ENCODE results near the gene ACADL.

DNA sequence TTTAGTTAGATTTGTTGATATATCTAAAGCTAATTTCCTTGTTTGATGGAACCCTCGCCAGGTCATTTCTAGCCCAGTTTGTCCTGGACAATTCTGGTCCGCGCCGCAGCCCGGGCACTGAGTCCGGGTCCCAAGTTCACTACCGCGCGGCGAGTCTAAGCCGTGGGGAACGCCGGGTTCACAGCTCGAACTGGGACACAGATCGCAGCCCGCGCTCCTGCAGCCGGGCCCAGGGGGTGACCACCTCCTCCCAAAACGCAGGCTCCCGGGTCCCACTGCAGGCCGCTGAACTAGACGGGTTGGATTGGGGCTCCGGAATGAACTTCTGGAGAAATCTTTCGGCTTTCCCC lies 681 bp downstream of the ACADL start:
- TF ChIP-seq, protein P1, sequence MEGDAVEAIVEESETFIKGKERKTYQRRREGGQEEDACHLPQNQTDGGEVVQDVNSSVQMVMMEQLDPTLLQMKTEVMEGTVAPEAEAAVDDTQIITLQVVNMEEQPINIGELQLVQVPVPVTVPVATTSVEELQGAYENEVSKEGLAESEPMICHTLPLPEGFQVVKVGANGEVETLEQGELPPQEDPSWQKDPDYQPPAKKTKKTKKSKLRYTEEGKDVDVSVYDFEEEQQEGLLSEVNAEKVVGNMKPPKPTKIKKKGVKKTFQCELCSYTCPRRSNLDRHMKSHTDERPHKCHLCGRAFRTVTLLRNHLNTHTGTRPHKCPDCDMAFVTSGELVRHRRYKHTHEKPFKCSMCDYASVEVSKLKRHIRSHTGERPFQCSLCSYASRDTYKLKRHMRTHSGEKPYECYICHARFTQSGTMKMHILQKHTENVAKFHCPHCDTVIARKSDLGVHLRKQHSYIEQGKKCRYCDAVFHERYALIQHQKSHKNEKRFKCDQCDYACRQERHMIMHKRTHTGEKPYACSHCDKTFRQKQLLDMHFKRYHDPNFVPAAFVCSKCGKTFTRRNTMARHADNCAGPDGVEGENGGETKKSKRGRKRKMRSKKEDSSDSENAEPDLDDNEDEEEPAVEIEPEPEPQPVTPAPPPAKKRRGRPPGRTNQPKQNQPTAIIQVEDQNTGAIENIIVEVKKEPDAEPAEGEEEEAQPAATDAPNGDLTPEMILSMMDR (IDR thresholded peaks at IDR 0.05), result no peak
- TF ChIP-seq EZH2 (IDR thresholded peaks at IDR 0.05) (no peak), EZH2phosphoT487 (IDR thresholded peaks at IDR 0.05) (no peak)
